Activated CD4-positive, alpha-beta T cell treated with anti-CD3 and anti-CD28 coated beads, Interleukin-2, amount 50 U/mL, for 1 hour (primary cell): ENCODE measurements around the gene TNN.
"Not testable (repeated sequence)": the region's sequence is repeated elsewhere in the genome, so short reads cannot be mapped to it uniquely, and the experiment has no call there.

Experiments
- DNase-seq: peaks from one replicate; pipeline ENCODE4 v3.0.0-alpha.2; 2020

TNN gene, protein sequence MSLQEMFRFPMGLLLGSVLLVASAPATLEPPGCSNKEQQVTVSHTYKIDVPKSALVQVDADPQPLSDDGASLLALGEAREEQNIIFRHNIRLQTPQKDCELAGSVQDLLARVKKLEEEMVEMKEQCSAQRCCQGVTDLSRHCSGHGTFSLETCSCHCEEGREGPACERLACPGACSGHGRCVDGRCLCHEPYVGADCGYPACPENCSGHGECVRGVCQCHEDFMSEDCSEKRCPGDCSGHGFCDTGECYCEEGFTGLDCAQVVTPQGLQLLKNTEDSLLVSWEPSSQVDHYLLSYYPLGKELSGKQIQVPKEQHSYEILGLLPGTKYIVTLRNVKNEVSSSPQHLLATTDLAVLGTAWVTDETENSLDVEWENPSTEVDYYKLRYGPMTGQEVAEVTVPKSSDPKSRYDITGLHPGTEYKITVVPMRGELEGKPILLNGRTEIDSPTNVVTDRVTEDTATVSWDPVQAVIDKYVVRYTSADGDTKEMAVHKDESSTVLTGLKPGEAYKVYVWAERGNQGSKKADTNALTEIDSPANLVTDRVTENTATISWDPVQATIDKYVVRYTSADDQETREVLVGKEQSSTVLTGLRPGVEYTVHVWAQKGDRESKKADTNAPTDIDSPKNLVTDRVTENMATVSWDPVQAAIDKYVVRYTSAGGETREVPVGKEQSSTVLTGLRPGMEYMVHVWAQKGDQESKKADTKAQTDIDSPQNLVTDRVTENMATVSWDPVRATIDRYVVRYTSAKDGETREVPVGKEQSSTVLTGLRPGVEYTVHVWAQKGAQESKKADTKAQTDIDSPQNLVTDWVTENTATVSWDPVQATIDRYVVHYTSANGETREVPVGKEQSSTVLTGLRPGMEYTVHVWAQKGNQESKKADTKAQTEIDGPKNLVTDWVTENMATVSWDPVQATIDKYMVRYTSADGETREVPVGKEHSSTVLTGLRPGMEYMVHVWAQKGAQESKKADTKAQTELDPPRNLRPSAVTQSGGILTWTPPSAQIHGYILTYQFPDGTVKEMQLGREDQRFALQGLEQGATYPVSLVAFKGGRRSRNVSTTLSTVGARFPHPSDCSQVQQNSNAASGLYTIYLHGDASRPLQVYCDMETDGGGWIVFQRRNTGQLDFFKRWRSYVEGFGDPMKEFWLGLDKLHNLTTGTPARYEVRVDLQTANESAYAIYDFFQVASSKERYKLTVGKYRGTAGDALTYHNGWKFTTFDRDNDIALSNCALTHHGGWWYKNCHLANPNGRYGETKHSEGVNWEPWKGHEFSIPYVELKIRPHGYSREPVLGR (N-terminal part only)

DNA sequence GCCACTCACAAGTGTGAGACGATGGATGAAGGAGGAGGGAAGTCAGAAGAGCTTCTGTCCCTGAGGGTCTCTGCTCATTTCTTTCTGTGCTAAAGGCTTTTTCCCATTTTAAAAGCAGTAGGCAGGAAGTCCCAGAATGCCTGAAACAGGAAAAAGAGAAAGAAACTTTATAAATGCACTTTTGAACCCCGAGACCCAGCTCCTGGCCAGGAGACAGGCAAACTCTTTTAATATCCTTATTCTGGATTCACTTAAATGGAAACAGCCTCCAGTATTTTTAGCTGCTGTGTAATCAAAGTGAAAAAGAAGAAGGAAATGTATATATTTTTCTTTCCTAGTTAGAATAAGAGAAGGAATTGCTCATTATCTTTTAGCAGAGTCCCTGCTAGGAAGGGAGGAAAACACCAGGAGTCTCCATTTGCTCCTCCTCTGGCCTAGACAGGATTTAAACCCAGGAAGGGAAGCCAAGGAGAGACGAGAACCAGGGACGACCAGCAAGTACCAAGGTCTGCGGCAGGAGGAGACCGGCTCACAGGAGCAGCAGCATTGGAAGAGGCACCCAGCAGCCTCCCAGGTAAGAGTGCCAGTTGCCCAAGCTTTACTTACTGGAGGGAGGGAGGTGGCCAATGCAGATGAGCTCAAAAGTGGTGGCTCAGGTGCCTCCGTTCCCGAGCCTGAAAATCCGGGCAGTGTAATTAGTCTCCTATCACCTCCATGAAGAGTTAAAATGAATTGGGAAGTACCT lies at the start of gene TNN:
Gene TNN (plus strand): TSS at position 472 of the 745 bp plus-strand sequence. CDS start 9,586 bp downstream, outside the sequence.
- no peak for DNase-seq

DNA sequence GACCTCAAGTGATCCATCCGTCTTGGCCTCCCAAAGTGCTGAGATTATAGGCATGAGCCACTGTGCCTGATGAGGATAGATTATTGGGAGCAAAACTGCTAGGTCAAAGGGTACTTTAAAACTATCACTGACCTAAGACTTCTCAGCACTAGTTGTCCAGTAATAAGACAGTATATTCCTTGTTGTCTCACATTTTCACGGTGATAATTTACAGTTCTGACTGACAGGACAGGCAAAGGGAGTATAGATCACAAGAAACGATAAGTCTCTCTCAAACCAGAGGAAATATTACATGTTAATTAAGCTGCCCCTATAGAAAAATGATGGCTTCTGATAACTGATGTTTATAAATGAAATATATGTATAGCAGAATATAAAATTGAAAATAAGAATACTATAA lies 48.1 kb upstream of the TNN start:
- no peak for DNase-seq

DNA sequence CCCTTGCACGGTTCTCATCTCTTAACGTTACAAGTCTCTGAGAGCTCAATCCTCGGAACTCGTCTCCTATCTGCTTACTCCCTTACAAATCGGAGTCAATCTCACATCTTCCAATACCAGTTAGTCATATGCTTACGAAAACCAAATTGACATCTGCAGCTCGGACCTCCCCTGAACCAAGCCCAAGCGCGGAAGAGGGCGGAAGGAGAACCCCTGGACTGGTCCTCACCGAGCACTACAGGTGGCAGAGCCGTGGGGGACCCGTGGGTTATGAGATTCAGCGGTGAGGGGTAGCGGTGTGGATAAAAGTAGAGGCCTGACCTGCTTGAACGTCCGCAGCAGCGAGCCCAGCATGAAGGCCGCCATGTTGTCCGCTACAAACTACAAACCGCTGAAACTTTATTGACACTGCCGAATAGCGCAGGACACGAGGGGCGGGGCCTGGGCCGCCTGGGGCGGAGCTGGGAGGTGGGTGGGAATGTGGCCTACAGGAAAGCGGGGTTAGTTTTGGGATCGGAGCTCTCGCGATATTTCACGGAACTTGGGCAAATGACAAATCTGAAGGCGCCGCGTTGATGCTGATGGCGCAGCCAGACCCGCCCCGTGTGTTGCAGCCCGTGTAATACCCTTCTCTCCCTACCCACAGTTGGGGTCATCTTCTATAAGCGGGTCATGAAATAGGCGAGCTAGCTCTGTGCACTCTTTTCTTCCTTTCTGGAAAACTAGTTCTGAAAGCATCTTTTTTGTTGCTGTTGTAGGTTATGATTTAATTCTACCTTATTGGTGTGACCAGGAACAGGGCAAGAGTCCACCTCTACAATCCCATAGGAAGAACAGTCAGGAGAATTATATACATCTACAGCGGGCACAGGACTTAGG lies 44.4 kb upstream of the TNN start, which contains the start of gene MRPS14:
Gene MRPS14 (minus strand): TSS at position 383 of the 879 bp plus-strand sequence. CDS start 17 bp downstream, at position 366.
- peak; percentile 98 for DNase-seq

DNA sequence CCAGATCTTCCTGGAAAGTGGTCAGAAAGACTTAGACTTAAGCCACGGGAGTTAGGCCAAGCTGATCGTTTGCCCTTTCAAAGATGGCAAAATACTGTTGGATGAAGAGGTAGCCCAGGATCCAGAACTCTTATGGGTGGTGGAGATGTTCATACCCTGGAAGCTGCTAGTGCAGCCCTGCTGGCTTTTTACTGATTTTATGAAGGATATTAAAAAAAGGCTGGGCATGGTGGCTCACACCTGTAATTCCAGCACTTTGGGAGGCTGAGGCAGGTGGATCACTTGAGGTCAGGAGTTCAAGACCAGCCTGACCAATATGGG lies 43.8 kb upstream of the TNN start:
- DNase-seq, result not testable (repeated sequence)

DNA sequence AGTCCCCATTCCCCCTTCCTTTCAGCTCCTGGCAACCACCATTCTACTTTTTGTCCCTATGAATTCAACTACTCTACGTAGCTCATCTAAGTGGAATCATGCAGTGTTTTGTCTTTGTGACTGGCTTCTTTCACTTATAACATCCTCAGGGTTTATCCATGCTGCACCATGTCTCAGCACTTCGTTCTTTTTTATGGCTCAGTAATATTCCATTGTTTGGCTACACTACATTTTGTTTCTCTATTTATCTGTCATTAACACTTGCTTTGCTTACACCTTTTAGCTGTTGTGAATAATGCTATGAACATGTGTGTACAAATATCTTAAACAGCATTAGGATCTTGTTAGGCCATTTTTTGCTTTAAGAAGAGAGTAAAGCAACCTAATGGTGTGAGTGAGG lies 42.9 kb upstream of the TNN start:
- DNase-seq, result no peak

DNA sequence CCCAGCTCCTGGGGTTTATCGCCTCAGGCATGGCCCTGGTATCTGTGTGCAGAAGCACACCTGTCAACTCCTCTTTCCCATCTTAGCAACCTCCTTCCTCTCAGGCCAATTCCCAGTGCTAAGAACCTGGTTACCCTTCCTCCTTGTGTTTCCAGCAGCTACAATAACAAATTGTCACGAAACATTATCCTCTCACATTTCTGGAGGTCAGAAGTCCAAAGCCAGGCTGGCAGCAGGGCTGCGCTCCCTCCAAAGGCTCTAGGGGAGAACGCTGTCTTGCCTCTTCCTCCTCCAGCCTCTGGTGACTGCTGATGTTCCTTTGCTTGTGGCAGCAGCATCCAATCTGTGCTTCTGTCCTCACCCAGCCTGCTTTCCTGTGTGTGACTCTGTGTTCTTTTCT lies 33.7 kb upstream of the TNN start:
- DNase-seq, result no peak

DNA sequence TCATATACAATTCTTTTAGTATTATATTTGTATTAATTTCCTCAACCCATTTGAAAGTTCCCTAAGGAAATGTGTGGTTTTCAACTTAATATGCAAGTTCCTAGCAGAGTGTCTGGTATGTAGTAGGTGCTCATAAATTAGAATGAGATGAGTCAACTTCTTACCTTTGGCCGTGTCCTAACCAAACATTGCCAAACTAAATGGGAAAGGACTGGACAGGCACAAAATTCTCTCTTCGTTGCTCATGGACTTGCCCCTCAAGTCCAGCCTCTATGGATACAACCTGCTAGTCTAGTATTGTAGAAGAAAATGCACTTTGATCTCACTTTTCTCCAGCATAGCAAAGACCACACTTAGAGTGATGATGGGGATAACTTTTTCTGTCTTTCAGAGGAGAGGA lies 32.9 kb upstream of the TNN start:
- no peak for DNase-seq

DNA sequence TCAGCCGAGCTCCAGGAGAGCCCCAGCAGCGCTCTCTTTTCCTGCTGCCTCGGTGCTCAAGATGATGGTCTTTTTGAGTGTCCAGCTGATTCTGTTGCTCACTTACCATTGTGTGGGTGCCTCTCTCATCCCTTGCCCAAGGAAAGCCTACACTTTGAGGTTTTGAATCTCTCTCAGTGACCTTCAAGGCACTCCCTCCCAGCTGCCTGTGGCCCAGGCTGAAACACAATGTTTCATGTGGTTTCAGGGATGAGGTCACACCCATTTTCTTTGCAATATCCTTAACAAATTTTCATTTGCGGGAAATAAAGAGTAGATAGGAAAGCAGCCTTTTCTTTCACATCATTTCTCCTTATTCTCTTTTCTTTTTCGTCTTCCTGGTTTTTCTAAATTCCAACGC lies 31.8 kb upstream of the TNN start:
- no peak for DNase-seq

DNA sequence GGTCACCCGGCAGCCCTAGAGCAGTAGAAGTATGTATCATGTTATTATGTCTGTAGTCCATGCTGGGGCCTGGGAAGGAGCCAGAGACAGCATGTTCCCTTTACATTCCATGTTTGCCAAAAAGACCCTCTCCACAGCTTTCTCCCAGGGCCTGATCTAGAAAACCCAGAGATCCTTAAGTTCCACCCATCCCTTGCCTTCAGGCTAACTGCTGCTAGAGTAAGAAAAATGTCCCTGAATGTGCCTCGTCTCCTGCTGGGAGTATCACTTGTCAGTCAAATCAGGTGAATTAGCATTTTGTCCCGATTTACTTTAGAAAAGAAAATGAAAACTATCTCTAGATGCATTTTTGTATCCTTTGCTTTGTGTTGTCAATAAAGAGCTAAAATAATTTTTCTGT lies 31.2 kb upstream of the TNN start:
- DNase-seq, result no peak

DNA sequence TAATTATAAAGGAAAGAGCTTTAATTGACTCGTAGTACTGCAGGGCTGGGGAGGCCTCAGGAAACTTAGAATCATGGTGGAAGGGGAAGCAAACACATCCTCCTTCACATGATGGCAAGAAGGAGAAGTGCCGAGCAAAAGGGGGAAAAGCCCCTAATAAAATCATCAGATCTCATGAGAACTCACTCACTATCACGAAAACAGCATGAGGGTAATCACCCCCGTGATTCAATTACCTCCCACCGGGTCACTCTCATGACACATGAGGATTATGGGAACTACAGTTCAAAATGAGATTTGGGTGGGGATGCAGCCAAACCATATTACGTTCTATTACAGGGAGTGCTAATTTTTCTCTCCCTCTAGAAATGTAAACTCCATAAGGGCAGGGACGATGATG lies 30.2 kb upstream of the TNN start:
- no peak for DNase-seq

DNA sequence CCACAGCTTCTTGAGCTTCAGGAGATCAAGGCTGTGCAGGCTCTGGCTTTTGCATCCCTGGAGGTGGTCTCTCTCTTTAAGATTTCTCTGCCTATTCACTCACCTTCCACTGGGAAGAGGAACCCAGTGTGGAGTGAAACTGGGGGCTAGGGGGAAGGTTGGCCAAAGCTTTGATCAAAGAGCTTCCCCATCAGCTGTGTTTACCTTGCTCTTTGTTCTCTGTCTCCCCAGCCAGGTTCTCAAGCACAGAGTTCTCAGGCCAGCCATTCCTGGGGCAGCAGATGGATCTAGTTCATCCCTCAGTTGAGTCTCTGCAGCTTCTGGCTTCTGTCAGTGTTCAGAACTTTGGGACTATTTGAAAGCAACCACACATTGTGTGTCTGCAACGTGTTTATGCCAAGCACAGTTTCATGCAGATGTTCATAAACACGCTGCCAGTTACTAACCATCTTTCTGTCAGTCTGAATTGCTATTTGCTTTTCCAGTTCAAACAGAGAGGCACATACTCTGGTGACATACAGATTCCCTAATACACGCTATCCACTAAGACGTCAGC lies 27.2 kb upstream of the TNN start:
- DNase-seq, result no peak

DNA sequence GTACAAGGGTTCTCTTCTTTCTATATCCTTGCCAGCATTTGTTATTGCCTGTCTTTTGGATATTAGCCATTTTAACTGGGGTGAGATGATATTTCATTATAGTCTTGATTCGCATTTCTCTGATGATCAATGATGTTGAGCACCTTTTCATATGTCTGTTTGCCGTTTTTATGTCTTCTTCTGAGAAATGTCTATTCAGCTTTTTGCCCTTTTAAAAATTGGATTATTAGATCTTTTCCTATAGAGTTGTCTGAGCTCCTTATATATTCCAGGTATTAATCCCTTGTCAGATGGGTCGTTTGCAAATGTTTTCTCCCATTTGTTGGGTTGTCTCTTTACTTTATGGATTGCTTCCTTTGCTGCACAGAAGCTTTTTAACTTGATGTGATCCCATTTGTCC lies 25.0 kb upstream of the TNN start:
- no peak for DNase-seq

DNA sequence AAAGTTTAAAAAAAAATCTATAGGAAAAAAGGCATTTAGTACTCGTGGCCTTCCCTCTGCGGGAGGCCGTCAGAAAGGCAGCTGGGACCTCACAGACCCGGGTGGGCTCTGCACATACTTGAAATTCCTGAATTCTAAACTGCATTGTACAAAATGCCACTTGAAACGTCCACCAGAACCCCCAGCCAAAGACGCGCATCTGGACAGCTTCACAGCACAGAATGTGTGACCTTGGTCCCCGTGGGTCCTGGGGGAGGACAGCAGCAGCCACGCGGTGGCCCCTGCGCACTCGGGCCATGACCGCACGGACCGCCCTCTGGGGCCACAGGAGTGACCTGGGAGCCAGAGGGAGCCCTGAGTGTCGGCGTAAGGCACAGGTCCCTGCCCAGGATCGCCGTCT lies 23.8 kb upstream of the TNN start:
- DNase-seq, result no peak

DNA sequence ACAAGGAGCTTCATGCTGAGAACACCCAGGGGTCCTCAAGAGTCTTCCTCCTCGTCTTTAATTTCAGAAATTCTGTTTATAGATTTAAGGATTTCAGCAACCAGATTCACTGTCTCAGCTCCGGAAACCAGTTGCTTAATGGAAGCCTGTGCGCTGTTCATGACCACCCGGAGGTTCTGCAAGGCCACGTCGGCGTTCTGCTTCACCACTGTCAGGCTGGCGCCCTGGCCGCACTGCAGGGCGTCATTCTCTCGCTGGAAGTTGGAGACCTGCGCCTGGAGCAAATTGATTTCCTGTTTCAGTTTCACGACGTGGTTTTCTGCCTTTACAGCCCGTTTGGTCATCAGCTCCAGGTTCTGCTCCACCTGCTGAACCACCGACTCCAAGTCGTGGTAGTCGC lies 23.0 kb upstream of the TNN start:
- not testable (repeated sequence) for DNase-seq

DNA sequence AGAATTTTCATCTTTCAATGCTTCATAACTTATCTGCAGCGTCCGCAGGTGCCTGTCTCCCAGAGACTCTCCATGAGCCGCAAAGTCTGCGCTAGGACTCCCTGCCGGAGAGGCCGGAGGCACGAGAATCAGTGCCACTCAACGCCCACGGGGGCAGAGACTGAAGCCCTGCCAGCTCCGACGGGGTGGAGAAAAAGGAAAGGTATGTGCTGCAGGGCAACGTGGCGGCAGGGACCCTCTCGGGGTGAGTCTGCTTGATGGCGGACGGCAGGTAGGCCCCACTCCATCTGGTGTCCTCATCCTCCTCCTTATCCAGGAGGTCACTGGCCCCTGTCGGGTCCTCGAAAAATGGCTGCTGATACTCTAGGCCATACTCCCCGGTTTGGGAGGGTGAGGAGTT lies 22.5 kb upstream of the TNN start:
- DNase-seq, result no peak

DNA sequence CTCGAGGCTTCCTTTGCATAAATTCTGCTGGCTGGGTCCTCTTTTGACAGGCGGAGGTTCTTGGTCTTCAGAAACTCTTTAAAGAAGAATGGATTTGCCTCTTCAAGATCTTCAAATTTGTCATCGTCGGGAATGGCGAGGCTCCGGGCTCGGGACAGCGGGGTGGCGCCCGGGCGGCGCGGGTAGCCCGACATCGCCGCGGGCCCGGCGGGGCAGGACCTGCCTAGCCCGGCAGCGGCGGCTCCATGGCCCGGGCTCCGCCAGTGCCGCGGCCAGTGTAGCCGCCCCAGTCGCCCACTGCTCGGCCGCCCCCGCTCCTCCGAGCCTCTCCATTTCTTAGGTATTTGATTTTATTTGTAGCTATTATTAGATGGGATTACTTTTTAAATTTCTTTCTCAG lies 22.1 kb upstream of the TNN start:
- DNase-seq, result no peak

DNA sequence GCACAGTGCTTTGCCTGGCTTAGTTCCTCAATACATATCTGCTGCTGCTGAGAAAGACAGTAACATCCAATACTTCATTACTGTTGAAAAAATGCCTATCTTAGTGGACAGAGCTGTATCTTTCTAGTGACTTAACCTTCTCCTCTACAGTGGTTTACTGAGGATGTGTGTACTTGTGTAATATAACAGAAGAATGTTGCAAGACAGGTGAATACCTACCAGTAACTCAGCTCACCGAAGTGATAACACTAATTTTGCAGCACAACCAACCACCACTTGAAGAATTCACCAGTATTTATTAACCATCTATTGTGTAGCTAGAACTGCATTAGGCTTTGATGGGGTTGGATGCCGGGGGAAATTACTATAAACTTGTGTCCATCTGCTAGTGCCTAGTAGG lies 16.6 kb upstream of the TNN start:
- DNase-seq, result no peak

DNA sequence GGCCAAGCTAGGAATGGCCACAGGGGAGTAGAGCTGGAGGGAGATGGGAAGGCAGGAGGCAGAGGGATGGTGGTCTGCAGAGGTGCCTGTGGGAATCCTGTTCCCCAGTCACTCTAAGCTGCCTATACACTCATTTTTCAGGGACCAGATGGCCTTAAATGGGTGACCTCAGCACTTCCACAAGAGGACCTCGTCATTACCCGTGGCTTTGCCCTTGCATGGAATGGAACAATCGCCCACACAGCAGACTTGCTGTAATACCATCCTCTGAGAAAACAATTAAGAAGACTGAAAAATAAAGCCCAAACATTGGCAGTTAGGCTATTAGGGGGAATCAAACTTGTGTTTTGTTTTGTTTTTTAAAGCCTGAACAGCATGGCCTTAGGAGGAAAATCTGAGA lies 12.9 kb upstream of the TNN start:
- DNase-seq, result no peak

DNA sequence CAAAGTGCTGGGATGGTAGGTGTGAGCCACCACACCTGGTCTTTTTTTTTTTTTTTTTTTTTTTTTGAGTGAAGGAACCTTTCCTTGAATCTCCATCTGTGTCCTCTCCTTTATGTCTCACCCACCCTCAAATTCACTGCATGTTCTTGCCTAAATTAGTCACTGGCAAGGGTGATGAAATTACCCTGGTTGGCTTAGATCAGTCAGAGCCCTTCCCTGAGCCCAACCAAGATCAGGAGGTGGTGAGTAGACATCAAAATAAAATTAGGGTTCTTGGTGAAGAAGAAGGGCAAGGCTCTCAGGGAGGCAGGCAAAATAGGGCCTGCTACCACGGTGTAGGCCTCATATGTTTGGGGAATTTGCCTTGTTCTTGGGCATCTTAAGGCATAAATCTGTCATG lies 5.3 kb upstream of the TNN start:
- no peak for DNase-seq

DNA sequence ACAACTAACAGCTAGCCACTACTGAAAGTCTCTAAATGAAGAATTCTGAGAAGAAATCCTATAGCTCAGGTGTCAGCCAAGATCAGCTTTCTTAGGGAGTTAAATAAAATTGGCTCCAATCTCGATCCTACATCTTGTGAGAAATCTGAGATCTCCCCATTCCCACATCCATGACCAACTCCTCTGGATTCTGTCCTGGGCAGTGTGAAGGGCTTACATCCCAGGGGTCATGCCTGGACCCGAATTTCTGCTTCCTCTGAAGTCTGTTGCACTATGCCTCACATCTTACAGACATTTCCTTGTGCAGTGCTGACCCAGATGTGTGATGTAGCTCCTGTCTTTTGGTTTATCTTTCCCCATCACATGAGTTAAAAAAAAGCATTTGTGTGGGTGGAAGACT lies 4.8 kb upstream of the TNN start:
- no peak for DNase-seq

DNA sequence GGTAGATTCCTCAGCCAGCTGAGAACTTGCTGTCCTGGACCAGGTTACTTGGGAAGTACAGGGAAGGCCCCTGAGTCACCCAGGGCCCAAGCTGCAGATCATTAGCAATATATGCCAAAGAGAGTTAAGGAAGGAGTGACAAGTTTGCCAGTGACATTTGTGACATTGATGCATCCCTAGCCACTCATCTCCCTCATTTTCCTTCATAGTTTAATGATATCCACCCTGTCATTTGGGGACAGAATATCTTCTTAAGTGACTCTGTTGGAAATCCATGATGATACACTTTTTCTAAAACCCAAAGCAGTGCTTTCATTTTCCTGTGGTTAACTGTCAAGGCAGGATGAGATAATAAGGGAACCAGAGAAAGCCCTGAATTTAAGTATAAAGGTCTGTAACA lies 3.2 kb downstream of the TNN start:
- DNase-seq, result no peak
